Heart left ventricle (tissue), 16 donors: ENCODE data around the gene NFKB2. TPM values are rescaled to one million over a fixed set of nuclear protein-coding genes. Genes with fewer than 3 reads are reported as not detected.

Source experiments
- ATAC-seq, 4 donors: fragments of 200-7000 bp; cut with Tn5 transposase; one replicate each; pipeline ENCODE4 v1.9.1; 2020 to 2022; ENCODE audit warnings: moderate library complexity in 4 of 4, mild to moderate bottlenecking in 3 of 4, moderate number of reproducible peaks in 1 of 4
- DNase-seq, 5 donors: peaks; one replicate each; pipeline ENCODE4 v3.0.0-alpha.2; 2020
- H3K27ac ChIP-seq, 12 donors: fragments of 200-600 bp; sonication (generic) in 4 of 12; one replicate each; pipeline versions ENCODE4 v1.5.0 to v1.8.0; 2016 to 2022; ENCODE audit warnings: mild to moderate bottlenecking in 2 of 12
- H3K27me3 ChIP-seq, 9 donors: fragments of 200-600 bp; sonication (generic) in 2 of 9; one replicate each; pipeline versions ENCODE4 v1.5.1 to v1.8.0; 2016 to 2022; ENCODE audit warnings: mild to moderate bottlenecking in 3 of 9
- H3K36me3 ChIP-seq, 9 donors: fragments of 200-600 bp; sonication (generic) in 2 of 9; one replicate each; pipeline versions ENCODE4 v1.5.0 to v1.8.0; 2018 to 2022; ENCODE audit warnings: mild to moderate bottlenecking in 2 of 9
- H3K4me1 ChIP-seq, 12 donors: fragments of 200-600 bp; sonication (generic) in 4 of 12; one replicate each; pipeline versions ENCODE4 v1.5.0 to v1.8.0; 2016 to 2022; ENCODE audit warnings: mild to moderate bottlenecking in 3 of 12
- H3K4me3 ChIP-seq, 12 donors: fragments of 200-600 bp; sonication (generic) in 4 of 12; one replicate each; pipeline versions ENCODE4 v1.5.0 to v1.8.0; 2017 to 2022; ENCODE audit warnings: mild to moderate bottlenecking in 9 of 12, moderate library complexity in 4 of 12
- H3K9me3 ChIP-seq, 12 donors: fragments of 200-600 bp; sonication (generic) in 4 of 12; one replicate each; pipeline versions ENCODE4 v1.5.0 to v1.8.0; 2016 to 2022; ENCODE audit warnings: mild to moderate bottlenecking in 1 of 12
- CTCF ChIP-seq, 12 donors: fragments of 200-600 bp; sonication (generic) in 4 of 12; IDR thresholded peaks; one replicate each; pipeline versions ENCODE4 v1.5.0 to v1.8.0; 2018 to 2022; ENCODE audit warnings: antibody characterized with exemption in 12 of 12, mild to moderate bottlenecking in 5 of 12
- POLR2A ChIP-seq, 2 donors: fragments of 450-650 bp; IDR thresholded peaks; one replicate each; pipeline ENCODE4 v1.6.1; 2017; ENCODE audit warnings: antibody characterized with exemption in 2 of 2, mild to moderate bottlenecking in 2 of 2, moderate library complexity in 2 of 2
- WGBS, 4 donors: extraction: QIAGEN DNeasy Blood & Tissue Kit in 2 of 4; methylation state at CpG; one replicate each; pipeline versions ENCODE4 v1.1.5 to v1.1.7; 2013 to 2018; 5-methylcytosine and 5-hydroxymethylcytosine counted together
- intact Hi-C, 10 donors: fragments of 100-400 bp; cut with DNase I; formaldehyde crosslinking; loops; one replicate each; pipeline versions ENCODE4 v1.11.1 to v1.14.2; 2022
- polyA plus RNA-seq, 2 donors: library from polyadenylated mRNA; stranded (reverse); fragments of 200-250 nt; gene quantifications; one replicate each; pipeline ENCODE4 v1.2.3, GENCODE V29; 2013
- total RNA-seq, 9 donors: library from RNA; depleted of rRNA in 2 of 9; stranded (reverse); fragments of >200 nt in 2 of 9; fragmentation: NEBNext Ultra II Directional in 3 of 9; extraction: Animal tissue kit (Norgen Biotek cat#: 25700) in 3 of 9; gene quantifications; one replicate each; pipeline versions ENCODE4 v1.1.0 to v1.2.4, GENCODE V29; 2016 to 2023
- donor health status: ischemic (EF 13 %, LVEDD 7.1; RV severe dilation, severe dysfunction).
- donor health status: healthy with polysubstance abuse.
- donor health status: DM: no; HTN: yes; CAD: no.
- donor health status: DM: no; HTN: no; CAD: no.
- donor health status: ischemic (EF 25% LVEDD 6.9; RV normal size, moderate dysfunction).
- donor health status: ischemic (EF 25% LVEDD 5.7; RV mildly dilated, moderate dysfunction).
- donor health status: healthy.
- donor health status: DM: yes; HTN: yes; CAD: no.
- donor health status: ischemic (EF 35%, LVEDD 5.7; RV mildly dilated, moderate dysfunction).
- donor health status: nonischemic (EF 11% LVEDD 7.7; RV severe dilation, severe dysfunction).
- donor health status: DM: yes; HTN: yes; CAD: no.
- donor health status: PGD.
- donor health status: ischemic (EF 29% LVEDD 5.4; RV normal size, mild dysfunction).
- donor health status: nonischemic (EF 23%, LVEDD 6.1; RV moderate dilation, normal function).

Gene NFKB2
- total and polyA plus RNA-seq, 11 donors = 9.6 to 50.4 (median 17.2) TPM

GRCh38 chr10:102379383-102379782, 16.1 kb upstream of the NFKB2 start:
- Histone ChIP-seq H3K36me3 (peaks cover 5 to 92% (median 87%) of the 10 kb centered on the region in 9 donors), H3K9me3 (no peaks in the 10 kb centered on the region), H3K4me1 (no peaks in the 10 kb centered on the region), H3K4me3 (no peak overlapping the region), H3K27me3 (no peaks in the 10 kb centered on the region), H3K27ac (no peak overlapping the region)
- intact Hi-C loops = no loop called here
- DNase-seq (no peak), ATAC-seq (no peak)
- TF ChIP-seq CTCF (IDR thresholded peaks at IDR 0.05) = no peak
- 94 to 100% (median 97%) methylated on average over 6 of the region's 6 CpGs for WGBS, 4 donors

- TF ChIP-seq CTCF (IDR thresholded peaks at IDR 0.05) (no peak), POLR2A (IDR thresholded peaks at IDR 0.05) (no peak)
- peak in 1 of 4 donors; percentile 7 for ATAC-seq
- Histone ChIP-seq H3K4me1 (peaks cover 0 to 17% (median 0%) of the 10 kb centered on the region in 12 donors), H3K36me3 (peaks cover 5 to 66% (median 61%) of the 10 kb centered on the region in 9 donors), H3K4me3 (no peak overlapping the region), H3K9me3 (no peaks in the 10 kb centered on the region), H3K27ac (no peak overlapping the region), H3K27me3 (no peaks in the 10 kb centered on the region)
- no peak for DNase-seq
- 84 to 93% (median 89%) methylated on average over 7 to 9 of the region's 9 CpGs for WGBS, 4 donors
- intact Hi-C loops = loop anchor here in 1 of 10 donors (10.0 kb wide), 1 partner anchor 93 kb away; no protein-coding TSS in a partner anchor
Observed at GRCh38 chr10:102381983-102382382, 13.5 kb upstream of the NFKB2 start.

- Histone ChIP-seq H3K9me3 (no peaks in the 10 kb centered on the region), H3K27me3 (no peaks in the 10 kb centered on the region), H3K27ac (no peak overlapping the region), H3K4me1 (peaks cover 0 to 17% (median 0%) of the 10 kb centered on the region in 12 donors), H3K4me3 (no peak overlapping the region), H3K36me3 (peaks cover 5 to 57% (median 53%) of the 10 kb centered on the region in 9 donors)
- intact Hi-C loops = loop anchor here in 1 of 10 donors (10.0 kb wide), 1 partner anchor 92 kb away; no protein-coding TSS in a partner anchor
- ATAC-seq (no peak), DNase-seq (no peak)
- 81 to 97% (median 92%) methylated on average over 8 of the region's 8 CpGs for WGBS, 4 donors
- TF ChIP-seq POLR2A (IDR thresholded peaks at IDR 0.05) (no peak), CTCF (IDR thresholded peaks at IDR 0.05) (no peak)
Observed at GRCh38 chr10:102382871-102383270, 12.6 kb upstream of the NFKB2 start.

GRCh38 chr10:102384053-102384452, 11.5 kb upstream of the NFKB2 start:
- Histone ChIP-seq H3K27ac (no peak overlapping the region), H3K4me3 (no peak overlapping the region), H3K9me3 (no peaks in the 10 kb centered on the region), H3K27me3 (no peaks in the 10 kb centered on the region), H3K4me1 (peaks cover 0 to 17% (median 0%) of the 10 kb centered on the region in 12 donors), H3K36me3 (peaks cover 5 to 45% (median 41%) of the 10 kb centered on the region in 9 donors)
- intact Hi-C loops = loop anchor here in 1 of 10 donors (10.0 kb wide), 1 partner anchor 91 kb away; no protein-coding TSS in a partner anchor
- DNase-seq = no peak
- 45 to 53% (median 49%) methylated on average over 6 of the region's 6 CpGs for WGBS, 4 donors
- no peak for TF ChIP-seq CTCF (IDR thresholded peaks at IDR 0.05)
- no peak for TF ChIP-seq POLR2A (IDR thresholded peaks at IDR 0.05)
- no peak for ATAC-seq
